Left kidney (tissue), 2 donors: Measurements from ENCODE around the gene SCAPER. TPM values are rescaled to one million over a fixed set of nuclear protein-coding genes. Genes with fewer than 3 reads are reported as not detected.
"Not testable (repeated sequence)": the region's sequence is repeated elsewhere in the genome, so short reads cannot be mapped to it uniquely, and the experiment has no call there.

ENCODE experiments used
- DNase-seq: peaks from one replicate; pipeline ENCODE4 v3.0.0-alpha.2; 2013
- polyA plus RNA-seq: library from polyadenylated mRNA; unstranded; fragments of 120-200 nt; gene quantifications from one replicate; pipeline ENCODE4 v1.2.1, GENCODE V29; 2013; ENCODE audit not compliant: insufficient read length

Gene SCAPER
- polyA plus RNA-seq, 1 donor, result 21.9 TPM

GRCh38 chr15:76863123-76863522, 42.0 kb downstream of the SCAPER start:
- no peak for DNase-seq

- DNase-seq, result no peak
These were observed 43.2 kb downstream of the SCAPER start for GRCh38 chr15:76861815-76862397.

- no peak for DNase-seq
These were observed 44.9 kb downstream of the SCAPER start for GRCh38 chr15:76860201-76860600.

GRCh38 chr15:76850367-76850766, 54.8 kb downstream of the SCAPER start:
- not testable (repeated sequence) for DNase-seq

GRCh38 chr15:76846782-76847181, 58.4 kb downstream of the SCAPER start:
- no peak for DNase-seq

- DNase-seq, result no peak
These were observed 61.0 kb downstream of the SCAPER start for GRCh38 chr15:76844096-76844495.

- no peak for DNase-seq
These were observed 61.9 kb downstream of the SCAPER start for GRCh38 chr15:76843269-76843668.

GRCh38 chr15:76840830-76841460, 64.2 kb downstream of the SCAPER start:
- DNase-seq, result peak; percentile 24

GRCh38 chr15:76839173-76839572, 66.0 kb downstream of the SCAPER start:
- DNase-seq, result no peak

GRCh38 chr15:76837474-76837873, 67.7 kb downstream of the SCAPER start:
- DNase-seq, result no peak

GRCh38 chr15:76829939-76830338, 75.2 kb downstream of the SCAPER start:
- DNase-seq, result no peak

GRCh38 chr15:76823890-76824289, 81.2 kb downstream of the SCAPER start:
- no peak for DNase-seq

- DNase-seq, result no peak
These were observed 81.8 kb downstream of the SCAPER start for GRCh38 chr15:76823303-76823702.

GRCh38 chr15:76818926-76819325, 86.2 kb downstream of the SCAPER start:
- not testable (repeated sequence) for DNase-seq

- no peak for DNase-seq
These were observed 89.7 kb downstream of the SCAPER start for GRCh38 chr15:76815421-76815820.

GRCh38 chr15:76812381-76812780, 92.8 kb downstream of the SCAPER start:
- no peak for DNase-seq

GRCh38 chr15:76809412-76810103, 95.6 kb downstream of the SCAPER start:
- no peak for DNase-seq

- DNase-seq, result no peak
These were observed 102.0 kb downstream of the SCAPER start for GRCh38 chr15:76803049-76803571.

- DNase-seq, result no peak
These were observed 102.7 kb downstream of the SCAPER start for GRCh38 chr15:76802411-76802810.

- DNase-seq, result no peak
These were observed 105.4 kb downstream of the SCAPER start for GRCh38 chr15:76799760-76800159.

GRCh38 chr15:76795217-76795616, 109.9 kb downstream of the SCAPER start:
- DNase-seq, result no peak

GRCh38 chr15:76793162-76793561, 112.0 kb downstream of the SCAPER start:
- no peak for DNase-seq

- DNase-seq, result no peak
These were observed 113.6 kb downstream of the SCAPER start for GRCh38 chr15:76791511-76791910.
